GM23338 (cell line): ENCODE measurements around the gene DNAJC15. TPM values are rescaled to one million over a fixed set of nuclear protein-coding genes. Genes with fewer than 3 reads are reported as not detected.

Experiments
- ATAC-seq: fragments of 200-7000 bp; cut with Tn5 transposase; 3 replicates; pipeline ENCODE4 v1.9.1; 2020
- DNase-seq: peaks from one replicate; pipeline ENCODE4 v3.0.0-alpha.2; 2015; ENCODE audit warnings: low spot score
- H2AFZ ChIP-seq: fragments of 200-600 bp; sonication (generic); 2 replicates; pipeline ENCODE4 v1.8.0; 2016; ENCODE audit warnings: antibody characterized with exemption, mild to moderate bottlenecking, moderate library complexity
- H3F3A ChIP-seq: fragments of 200-600 bp; sonication (generic); replicated peaks from 2 replicates; pipeline ENCODE4 v1.8.0; 2017; ENCODE audit warnings: antibody characterized with exemption, mixed run types, low read depth
- H3K27ac ChIP-seq: fragments of 200-600 bp; sonication (generic); 2 replicates; pipeline ENCODE4 v1.6.1; 2016; ENCODE audit warnings: low read depth
- H3K27me3 ChIP-seq: fragments of 200-600 bp; sonication (generic); 2 replicates; pipeline ENCODE4 v1.8.0; 2016; ENCODE audit warnings: mild to moderate bottlenecking, mixed run types, moderate library complexity; ENCODE audit not compliant: insufficient read depth
- H3K36me3 ChIP-seq: fragments of 200-600 bp; sonication (generic); 2 replicates; pipeline ENCODE4 v1.8.0; 2016; ENCODE audit warnings: mild to moderate bottlenecking; ENCODE audit not compliant: insufficient read depth
- H3K4me1 ChIP-seq: fragments of 200-600 bp; sonication (generic); 2 replicates; pipeline ENCODE4 v1.8.0; 2016; ENCODE audit warnings: mild to moderate bottlenecking, moderate library complexity; ENCODE audit not compliant: insufficient read depth
- H3K4me2 ChIP-seq: fragments of 200-600 bp; sonication (generic); 2 replicates; pipeline ENCODE4 v1.7.1; 2017; ENCODE audit warnings: mixed run types
- H3K4me3 ChIP-seq: fragments of 200-600 bp; sonication (generic); 2 replicates; pipeline ENCODE4 v1.6.1; 2016; ENCODE audit warnings: mixed run types
- H3K79me2 ChIP-seq: fragments of 200-600 bp; sonication (generic); replicated peaks from 2 replicates; pipeline ENCODE4 v1.8.0; 2017; ENCODE audit warnings: mild to moderate bottlenecking; ENCODE audit not compliant: insufficient read depth
- H3K9me2 ChIP-seq: fragments of 200-600 bp; sonication (generic); 2 replicates; pipeline ENCODE4 v1.8.0; 2017; ENCODE audit not compliant: insufficient read depth
- H4K20me1 ChIP-seq: fragments of 200-600 bp; sonication (generic); replicated peaks from 2 replicates; pipeline ENCODE4 v1.8.0; 2017; ENCODE audit warnings: mild to moderate bottlenecking; ENCODE audit not compliant: insufficient read depth
- H3K27ac Mint-ChIP-seq: 2 replicates; pipeline ENCODE4 v1.8.0; 2020; ENCODE audit warnings: inconsistent platforms, mild to moderate bottlenecking, moderate library complexity, mixed read lengths
- H3K27me3 Mint-ChIP-seq: 3 replicates; pipeline ENCODE4 v1.8.0; 2022; ENCODE audit warnings: low read depth, mild to moderate bottlenecking, moderate library complexity, mixed read lengths, inconsistent platforms; ENCODE audit not compliant: insufficient read depth, poor library complexity
- H3K36me3 Mint-ChIP-seq: 3 replicates; pipeline ENCODE4 v1.8.0; 2021; ENCODE audit warnings: low read depth, mild to moderate bottlenecking, inconsistent platforms, moderate library complexity, mixed read lengths
- H3K4me1 Mint-ChIP-seq: 3 replicates; pipeline ENCODE4 v1.8.0; 2020; ENCODE audit warnings: mild to moderate bottlenecking, inconsistent platforms, mixed read lengths
- H3K4me3 Mint-ChIP-seq: 3 replicates; pipeline ENCODE4 v1.8.0; 2021; ENCODE audit warnings: moderate library complexity, mild to moderate bottlenecking, inconsistent platforms, mixed read lengths
- H3K9me3 Mint-ChIP-seq: 3 replicates; pipeline ENCODE4 v1.8.0; 2020; ENCODE audit warnings: moderate library complexity, mild to moderate bottlenecking, inconsistent platforms, mixed read lengths
- CREB1 ChIP-seq: fragments of 250-450 bp; sonication (Bioruptor Pico); IDR thresholded peaks from 2 replicates; pipeline ENCODE4 v1.5.0; 2020; ENCODE audit warnings: low read depth, mild to moderate bottlenecking, moderate library complexity
- CTCF ChIP-seq, 2 experiments: fragments of 200-600 bp in 1 of 2; sonication (generic) in 1 of 2; conservative IDR thresholded peaks; 2 replicates each; pipeline versions ENCODE4 v1.5.1 to v1.6.1; 2016 to 2017; ENCODE audit warnings: antibody characterized with exemption in 2 of 2, low read depth in 2 of 2, mild to moderate bottlenecking in 2 of 2, moderate library complexity in 1 of 2
- ETS1 ChIP-seq: IDR thresholded peaks from 2 replicates; pipeline ENCODE4 v1.6.1; 2016; ENCODE audit warnings: antibody characterized with exemption
- EZH2 ChIP-seq: fragments of 200-600 bp; sonication (generic); IDR thresholded peaks from one replicate; pipeline ENCODE4 v1.8.0; 2017; ENCODE audit warnings: antibody characterized with exemption, mild to moderate bottlenecking, low read depth; ENCODE audit not compliant: unreplicated experiment
- JUNB ChIP-seq: IDR thresholded peaks from one replicate; pipeline ENCODE4 v1.6.1; 2016; ENCODE audit warnings: antibody characterized with exemption; ENCODE audit not compliant: unreplicated experiment
- POLR2AphosphoS5 ChIP-seq: IDR thresholded peaks from 2 replicates; pipeline ENCODE4 v1.6.1; 2016; ENCODE audit warnings: antibody characterized with exemption, low read depth
- ZNF114 ChIP-seq: fragments of 250-450 bp; sonication (Bioruptor Pico); IDR thresholded peaks from 2 replicates; pipeline ENCODE4 v1.5.0; 2020; ENCODE audit warnings: mild to moderate bottlenecking, moderate library complexity
- ZNF331 ChIP-seq: fragments of 250-450 bp; sonication (Bioruptor Pico); IDR thresholded peaks from 2 replicates; pipeline ENCODE4 v1.5.0; 2020; ENCODE audit warnings: low read depth, mild to moderate bottlenecking, moderate library complexity
- polyA plus RNA-seq: library from polyadenylated mRNA; unstranded; fragments of >200 nt; fragmentation: Nextera tagmentation; extraction: Ambion mirVana; gene quantifications from 2 replicates; pipeline ENCODE4 v1.2.1, GENCODE V29; 2016
- total RNA-seq: library from RNA; depleted of rRNA; stranded (reverse); fragments of >200 nt; shearing (Covaris generic); gene quantifications from 2 replicates; pipeline ENCODE4 v1.2.3, GENCODE V29; 2014
- TF ChIP-seq, protein P1 (sequence below): IDR thresholded peaks from one replicate; pipeline ENCODE4 v1.6.1; 2018; ENCODE audit warnings: antibody characterized with exemption; ENCODE audit not compliant: unreplicated experiment

DNAJC15 gene
- total and polyA plus RNA-seq, 2 experiments from 2014 or later, result 11.4 to 80.4 TPM

DNA sequence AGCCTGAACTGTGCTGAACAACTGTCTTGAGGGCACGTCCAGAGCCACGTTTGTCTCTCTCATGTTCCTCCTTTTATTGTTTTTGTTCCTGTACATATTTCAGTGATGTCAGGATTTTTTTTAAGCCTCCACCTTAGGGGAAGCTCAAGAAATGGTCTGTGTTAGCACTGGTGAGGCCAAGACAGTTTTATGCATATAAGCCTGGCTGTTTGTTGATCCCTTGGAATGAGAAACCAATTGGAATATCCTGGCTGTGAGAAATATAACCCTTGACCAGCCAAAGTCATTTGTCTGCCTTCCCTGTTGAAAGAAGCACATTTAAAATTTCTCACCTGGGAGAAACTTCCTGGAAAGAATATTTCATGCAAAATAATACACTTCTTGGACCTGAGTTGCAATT, 115.8 kb downstream of the DNAJC15 start (continued):
- no peak for TF ChIP-seq ZNF114 (CRISPR knock-in tag)
- TF ChIP-seq, protein P1, sequence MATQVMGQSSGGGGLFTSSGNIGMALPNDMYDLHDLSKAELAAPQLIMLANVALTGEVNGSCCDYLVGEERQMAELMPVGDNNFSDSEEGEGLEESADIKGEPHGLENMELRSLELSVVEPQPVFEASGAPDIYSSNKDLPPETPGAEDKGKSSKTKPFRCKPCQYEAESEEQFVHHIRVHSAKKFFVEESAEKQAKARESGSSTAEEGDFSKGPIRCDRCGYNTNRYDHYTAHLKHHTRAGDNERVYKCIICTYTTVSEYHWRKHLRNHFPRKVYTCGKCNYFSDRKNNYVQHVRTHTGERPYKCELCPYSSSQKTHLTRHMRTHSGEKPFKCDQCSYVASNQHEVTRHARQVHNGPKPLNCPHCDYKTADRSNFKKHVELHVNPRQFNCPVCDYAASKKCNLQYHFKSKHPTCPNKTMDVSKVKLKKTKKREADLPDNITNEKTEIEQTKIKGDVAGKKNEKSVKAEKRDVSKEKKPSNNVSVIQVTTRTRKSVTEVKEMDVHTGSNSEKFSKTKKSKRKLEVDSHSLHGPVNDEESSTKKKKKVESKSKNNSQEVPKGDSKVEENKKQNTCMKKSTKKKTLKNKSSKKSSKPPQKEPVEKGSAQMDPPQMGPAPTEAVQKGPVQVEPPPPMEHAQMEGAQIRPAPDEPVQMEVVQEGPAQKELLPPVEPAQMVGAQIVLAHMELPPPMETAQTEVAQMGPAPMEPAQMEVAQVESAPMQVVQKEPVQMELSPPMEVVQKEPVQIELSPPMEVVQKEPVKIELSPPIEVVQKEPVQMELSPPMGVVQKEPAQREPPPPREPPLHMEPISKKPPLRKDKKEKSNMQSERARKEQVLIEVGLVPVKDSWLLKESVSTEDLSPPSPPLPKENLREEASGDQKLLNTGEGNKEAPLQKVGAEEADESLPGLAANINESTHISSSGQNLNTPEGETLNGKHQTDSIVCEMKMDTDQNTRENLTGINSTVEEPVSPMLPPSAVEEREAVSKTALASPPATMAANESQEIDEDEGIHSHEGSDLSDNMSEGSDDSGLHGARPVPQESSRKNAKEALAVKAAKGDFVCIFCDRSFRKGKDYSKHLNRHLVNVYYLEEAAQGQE, result no peak
- no peak for TF ChIP-seq EZH2
- no peak for TF ChIP-seq CTCF (conservative IDR thresholded peaks at IDR 0.05; ENCODE audit: low read depth in 2 of 2)

- Mint-ChIP-seq H3K9me3 (no peaks in the 10 kb centered on the region), H3K4me3 (no peak overlapping the region), H3K27me3 (no peaks in the 10 kb centered on the region), H3K27ac (no peak overlapping the region), H3K36me3 (no peaks in the 10 kb centered on the region), H3K4me1 (peaks cover 48% of the 10 kb centered on the region)
- no peak for TF ChIP-seq ETS1
- no peak for TF ChIP-seq JUNB
- no peak for TF ChIP-seq ZNF114 (CRISPR knock-in tag)
- no peak for TF ChIP-seq POLR2AphosphoS5
- TF ChIP-seq ZNF331 (CRISPR knock-in tag), result no peak
- TF ChIP-seq CREB1 (CRISPR knock-in tag), result no peak
- no peak for TF ChIP-seq CTCF (conservative IDR thresholded peaks at IDR 0.05; ENCODE audit: low read depth in 2 of 2)
- no peaks in the 10 kb centered on the region for H3K79me2 ChIP-seq
- no peaks in the 10 kb centered on the region for H4K20me1 ChIP-seq
- H2AFZ ChIP-seq, result no peak overlapping the region
- ATAC-seq (no peak), DNase-seq (no peak)
- H3F3A ChIP-seq, result no peaks in the 10 kb centered on the region
- H3K4me3 ChIP-seq, result no peak overlapping the region
- H3K9me2 ChIP-seq, result peaks cover 14% of the 10 kb centered on the region
- H3K27me3 ChIP-seq, result no peaks in the 10 kb centered on the region
- no peak overlapping the region for H3K27ac ChIP-seq
- no peak overlapping the region for H3K4me2 ChIP-seq
- no peaks in the 10 kb centered on the region for H3K36me3 ChIP-seq
- peaks cover 22% of the 10 kb centered on the region for H3K4me1 ChIP-seq
These were observed 116.5 kb downstream of the DNAJC15 start for GRCh38 chr13:43139921-43140320.
